MCF 10A (cell line): ENCODE results near the gene LDLRAD4. TPM values are rescaled to one million over a fixed set of nuclear protein-coding genes. Genes with fewer than 3 reads are reported as not detected.

ENCODE experiments used
- BruUV-seq: library from RNA; stranded (reverse); fragments of 400-500 nt; replicated peaks from 2 replicates; lab custom pipeline; 2021; lab: Mats Ljungman, UMichigan
- CTCF ChIA-PET: fragments of 300-600 bp; sonication (Branson Sonifier 250); formaldehyde crosslinking; extraction: SDS; loops from one replicate; lab custom pipeline; 2021; ENCODE audit warnings: antibody characterized with exemption, inconsistent platforms; lab: Yijun Ruan, JAX
- POLR2A ChIA-PET: fragments of 300-600, 350-650 bp; sonication (Branson Sonifier 250); formaldehyde crosslinking; extraction: SDS; loops from one replicate; lab custom pipeline; 2020; ENCODE audit warnings: antibody characterized with exemption, inconsistent platforms; lab: Yijun Ruan, JAX
- DNase-seq: peaks from one replicate; pipeline ENCODE4 v3.0.0-alpha.2; 2018; ENCODE audit not compliant: unreplicated experiment
- H3K27ac Mint-ChIP-seq: one replicate; pipeline ENCODE4 v1.8.0; 2022; ENCODE audit warnings: mild to moderate bottlenecking, low read depth, mixed read lengths; ENCODE audit not compliant: unreplicated experiment
- H3K27me3 Mint-ChIP-seq: one replicate; pipeline ENCODE4 v1.8.0; 2022; ENCODE audit warnings: mixed read lengths; ENCODE audit not compliant: insufficient read depth, unreplicated experiment
- H3K36me3 Mint-ChIP-seq: one replicate; pipeline ENCODE4 v1.8.0; 2022; ENCODE audit warnings: mild to moderate bottlenecking, moderate library complexity, mixed read lengths; ENCODE audit not compliant: insufficient read depth, unreplicated experiment
- H3K4me1 Mint-ChIP-seq: one replicate; pipeline ENCODE4 v1.8.0; 2022; ENCODE audit warnings: mixed read lengths; ENCODE audit not compliant: insufficient read depth, unreplicated experiment
- H3K4me3 Mint-ChIP-seq: one replicate; pipeline ENCODE4 v1.8.0; 2022; ENCODE audit warnings: mild to moderate bottlenecking, moderate library complexity, mixed read lengths; ENCODE audit not compliant: unreplicated experiment
- H3K9me3 Mint-ChIP-seq: one replicate; pipeline ENCODE4 v1.8.0; 2022; ENCODE audit warnings: mixed read lengths; ENCODE audit not compliant: unreplicated experiment
- intact Hi-C: fragments of 100-400 bp; cut with micrococcal nuclease; formaldehyde crosslinking; loops from 2 replicates; pipeline ENCODE4 v1.14.1; 2022
- total RNA-seq: library from RNA; stranded (reverse); gene quantifications from 2 replicates; pipeline ENCODE4 v1.2.3, GENCODE V29; 2022
- TF ChIP-seq, protein P1 (sequence below): fragments of 200-600 bp; IDR thresholded peaks from one replicate; pipeline ENCODE4 v1.8.0; 2022; ENCODE audit warnings: antibody characterized with exemption, mild to moderate bottlenecking; ENCODE audit not compliant: unreplicated experiment

LDLRAD4 gene
- total RNA-seq, 1 experiment from 2014 or later = not detected

DNA sequence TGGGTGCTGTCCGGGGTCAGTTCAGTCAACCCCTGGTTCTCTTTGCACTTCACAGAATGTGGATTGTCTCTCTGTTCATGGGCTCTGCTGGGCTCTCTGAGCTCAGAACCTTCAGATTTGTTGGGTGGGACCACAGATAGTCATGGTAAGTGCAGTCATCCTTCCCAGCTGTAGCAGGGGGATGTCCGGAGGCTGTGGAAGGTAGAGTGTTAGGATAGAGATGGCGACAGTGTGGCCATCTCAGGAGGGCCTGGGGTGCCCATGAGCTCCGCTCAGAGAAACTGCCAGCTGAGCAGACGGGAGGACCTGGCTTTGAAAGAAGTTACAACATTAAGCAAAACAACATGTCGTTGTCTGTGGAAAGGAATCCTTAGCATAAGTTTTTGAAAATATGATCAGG, 358.0 kb downstream of the LDLRAD4 start:
- POLR2A ChIA-PET = interaction anchor here (0.6 kb wide), 2 partner anchors 151 to 1465 kb away, joined by 3 to 4 read pairs; no protein-coding TSS in a partner anchor
- intact Hi-C loops = no loop called here
- DNase-seq = no peak
- TF ChIP-seq, protein P1, sequence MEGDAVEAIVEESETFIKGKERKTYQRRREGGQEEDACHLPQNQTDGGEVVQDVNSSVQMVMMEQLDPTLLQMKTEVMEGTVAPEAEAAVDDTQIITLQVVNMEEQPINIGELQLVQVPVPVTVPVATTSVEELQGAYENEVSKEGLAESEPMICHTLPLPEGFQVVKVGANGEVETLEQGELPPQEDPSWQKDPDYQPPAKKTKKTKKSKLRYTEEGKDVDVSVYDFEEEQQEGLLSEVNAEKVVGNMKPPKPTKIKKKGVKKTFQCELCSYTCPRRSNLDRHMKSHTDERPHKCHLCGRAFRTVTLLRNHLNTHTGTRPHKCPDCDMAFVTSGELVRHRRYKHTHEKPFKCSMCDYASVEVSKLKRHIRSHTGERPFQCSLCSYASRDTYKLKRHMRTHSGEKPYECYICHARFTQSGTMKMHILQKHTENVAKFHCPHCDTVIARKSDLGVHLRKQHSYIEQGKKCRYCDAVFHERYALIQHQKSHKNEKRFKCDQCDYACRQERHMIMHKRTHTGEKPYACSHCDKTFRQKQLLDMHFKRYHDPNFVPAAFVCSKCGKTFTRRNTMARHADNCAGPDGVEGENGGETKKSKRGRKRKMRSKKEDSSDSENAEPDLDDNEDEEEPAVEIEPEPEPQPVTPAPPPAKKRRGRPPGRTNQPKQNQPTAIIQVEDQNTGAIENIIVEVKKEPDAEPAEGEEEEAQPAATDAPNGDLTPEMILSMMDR = no peak
- H3K4me1 Mint-ChIP-seq = no peaks in the 10 kb centered on the region
- H3K27ac Mint-ChIP-seq = no peak overlapping the region
- H3K9me3 Mint-ChIP-seq = no peaks in the 10 kb centered on the region
- no peaks in the 10 kb centered on the region for H3K36me3 Mint-ChIP-seq
- CTCF ChIA-PET = interaction anchor here (1.0 kb wide), 1 partner anchor 18 kb away, joined by 3 read pairs; no protein-coding TSS in a partner anchor
- no peak overlapping the region for H3K4me3 Mint-ChIP-seq
- H3K27me3 Mint-ChIP-seq = no peaks in the 10 kb centered on the region
- no TSS peak for BruUV-seq

- intact Hi-C loops = no loop called here
Observed at GRCh38 chr18:13577091-13577697, 358.6 kb downstream of the LDLRAD4 start.

DNA sequence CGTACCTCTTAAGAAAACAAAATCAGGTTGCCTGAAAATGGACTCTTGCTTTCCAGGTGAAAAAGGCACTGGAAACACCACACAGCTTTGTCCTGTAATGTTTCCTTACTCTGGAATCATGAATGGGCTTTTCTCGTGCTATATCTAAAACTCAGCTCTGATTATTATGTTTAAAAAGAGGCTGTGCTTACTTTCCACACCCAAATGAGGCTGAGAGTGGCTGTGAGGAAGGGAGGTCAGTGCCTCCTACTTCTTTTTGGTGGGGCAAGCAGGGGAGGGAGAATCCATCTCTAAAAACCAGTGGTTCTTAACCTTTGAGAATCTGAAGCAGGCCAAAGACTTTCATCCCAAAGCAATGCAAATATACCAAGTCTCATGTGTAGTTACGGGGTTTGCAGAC, 359.2 kb downstream of the LDLRAD4 start:
- Mint-ChIP-seq H3K36me3 (no peaks in the 10 kb centered on the region), H3K4me1 (no peaks in the 10 kb centered on the region), H3K27me3 (no peaks in the 10 kb centered on the region), H3K9me3 (no peaks in the 10 kb centered on the region), H3K27ac (no peak overlapping the region), H3K4me3 (no peak overlapping the region)
- CTCF ChIA-PET = interaction anchor here (0.6 to 1.2 kb wide), 2 partner anchors 20 to 224 kb away, joined by 3 read pairs; no protein-coding TSS in a partner anchor
- intact Hi-C loops = no loop called here
- BruUV-seq = no TSS peak
- no peak for DNase-seq
- TF ChIP-seq, protein P1 = no peak
- POLR2A ChIA-PET = no interaction called here

More at GRCh38 chr18:13577091-13577697, 358.6 kb downstream of the LDLRAD4 start:
- CTCF ChIA-PET = interaction anchor here (1.0 kb wide), 1 partner anchor 18 kb away, joined by 3 read pairs; no protein-coding TSS in a partner anchor
- H3K9me3 Mint-ChIP-seq = no peaks in the 10 kb centered on the region
- no TSS peak for BruUV-seq
- TF ChIP-seq, protein P1 = no peak
- H3K27ac Mint-ChIP-seq = no peak overlapping the region
- DNase-seq = no peak
- no peak overlapping the region for H3K4me3 Mint-ChIP-seq
- POLR2A ChIA-PET = interaction anchor here (0.6 kb wide), 1 partner anchor 1466 kb away, joined by 4 read pairs; no protein-coding TSS in a partner anchor
- H3K27me3 Mint-ChIP-seq = no peaks in the 10 kb centered on the region
- H3K4me1 Mint-ChIP-seq = no peaks in the 10 kb centered on the region
- H3K36me3 Mint-ChIP-seq = no peaks in the 10 kb centered on the region

DNA sequence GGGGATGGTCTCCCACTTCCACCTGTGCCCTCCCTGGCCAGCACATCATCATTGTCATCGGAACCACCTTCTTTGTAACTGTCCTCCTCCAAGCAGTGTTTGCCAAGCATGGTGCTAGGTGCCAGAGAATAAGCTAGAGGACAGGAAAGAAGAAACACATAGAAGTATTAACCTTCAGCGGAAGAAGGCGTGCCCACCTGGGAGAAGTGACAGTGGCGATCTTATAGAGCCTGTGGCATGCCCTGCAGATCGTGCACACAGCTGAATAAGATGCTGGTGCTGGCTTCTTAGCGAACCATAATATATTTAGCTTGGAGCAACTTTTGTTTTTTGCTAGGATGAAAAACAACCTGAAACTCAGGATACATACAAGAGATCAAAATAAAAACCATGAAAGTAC, 359.8 kb downstream of the LDLRAD4 start:
- intact Hi-C loops = no loop called here
- TF ChIP-seq, protein P1 = no peak
- no peak for DNase-seq
- Mint-ChIP-seq H3K9me3 (no peaks in the 10 kb centered on the region), H3K27ac (no peak overlapping the region), H3K27me3 (no peaks in the 10 kb centered on the region), H3K36me3 (no peaks in the 10 kb centered on the region), H3K4me1 (no peaks in the 10 kb centered on the region), H3K4me3 (no peak overlapping the region)
- ChIA-PET CTCF (interaction anchor here (0.6 to 1.2 kb wide), 4 partner anchors 11 to 272 kb away, joined by 3 to 9 read pairs (median 3); no protein-coding TSS in a partner anchor), POLR2A (no interaction called here)
- BruUV-seq = no TSS peak
